Fibroblast of mammary gland (primary cell): Measurements from ENCODE around the gene URB1.

ENCODE experiments used
- DNase-seq: peaks from one replicate; pipeline ENCODE4 v3.0.0-alpha.2; 2010; ENCODE audit warnings: low read depth
- H3K4me3 ChIP-seq: 2 replicates; pipeline ENCODE4 v1.5.1; 2011; ENCODE audit warnings: low read depth, mild to moderate bottlenecking, low read length, moderate library complexity; ENCODE audit not compliant: control insufficient read depth
- CTCF ChIP-seq: conservative IDR thresholded peaks from 2 replicates; pipeline ENCODE4 v1.5.1; 2011; ENCODE audit warnings: low read depth, low read length, inconsistent platforms; ENCODE audit not compliant: control insufficient read depth, insufficient read depth

URB1 gene

GRCh38 chr21:32389337-32390015, 3.3 kb downstream of the URB1 start:
- peak; percentile 60 for DNase-seq
- TF ChIP-seq CTCF: no peak

GRCh38 chr21:32388306-32388705, 4.5 kb downstream of the URB1 start:
- no peak for DNase-seq
- TF ChIP-seq CTCF: no peak
- H3K4me3 ChIP-seq: no peak overlapping the region

More at GRCh38 chr21:32389337-32390015, 3.3 kb downstream of the URB1 start:
- H3K4me3 ChIP-seq: no peak overlapping the region

- H3K4me3 ChIP-seq: no peak overlapping the region
- DNase-seq: no peak
- no peak for TF ChIP-seq CTCF
These were observed 5.7 kb downstream of the URB1 start for GRCh38 chr21:32387151-32387550.

- no peak for DNase-seq
- no peak for TF ChIP-seq CTCF
- no peak overlapping the region for H3K4me3 ChIP-seq
These were observed 6.5 kb downstream of the URB1 start for GRCh38 chr21:32386195-32386870.

- no peak overlapping the region for H3K4me3 ChIP-seq
- TF ChIP-seq CTCF: no peak
- DNase-seq: no peak
These were observed 9.0 kb downstream of the URB1 start for GRCh38 chr21:32383812-32384211.

- TF ChIP-seq CTCF: no peak
- no peak overlapping the region for H3K4me3 ChIP-seq
- peak; percentile 38 for DNase-seq
These were observed 10.6 kb downstream of the URB1 start for GRCh38 chr21:32382108-32382644.
